GM23248 (cell line): ENCODE results near the gene PXDN. TPM values are rescaled to one million over a fixed set of nuclear protein-coding genes. Genes with fewer than 3 reads are reported as not detected.

Source experiments
- DNase-seq: peaks from one replicate; pipeline ENCODE4 v3.0.0-alpha.2; 2015
- H2AFZ ChIP-seq: fragments of 200-600 bp; sonication (generic); 2 replicates; pipeline ENCODE4 v1.6.1; 2016; ENCODE audit warnings: antibody characterized with exemption
- H3F3A ChIP-seq: fragments of 200-600 bp; sonication (generic); 2 replicates; pipeline ENCODE4 v1.6.1; 2016; ENCODE audit warnings: mild to moderate bottlenecking, antibody characterized with exemption, mixed run types; ENCODE audit not compliant: insufficient read depth
- H3K27ac ChIP-seq: fragments of 200-600 bp; sonication (generic); 2 replicates; pipeline ENCODE4 v1.5.1; 2016; ENCODE audit warnings: mild to moderate bottlenecking
- H3K27me3 ChIP-seq: fragments of 200-600 bp; sonication (generic); replicated peaks from 2 replicates; pipeline ENCODE4 v1.6.1; 2016; ENCODE audit warnings: mild to moderate bottlenecking; ENCODE audit not compliant: insufficient read depth
- H3K36me3 ChIP-seq: fragments of 200-600 bp; sonication (generic); 2 replicates; pipeline ENCODE4 v1.6.1; 2016; ENCODE audit warnings: low read depth, mild to moderate bottlenecking
- H3K4me1 ChIP-seq: fragments of 200-600 bp; sonication (generic); 2 replicates; pipeline ENCODE4 v1.6.1; 2016; ENCODE audit warnings: mild to moderate bottlenecking; ENCODE audit not compliant: insufficient read depth
- H3K4me2 ChIP-seq: fragments of 200-600 bp; sonication (generic); one replicate; pipeline ENCODE4 v1.6.1; 2016; ENCODE audit warnings: mild to moderate bottlenecking; ENCODE audit not compliant: unreplicated experiment
- H3K4me3 ChIP-seq: fragments of 200-600 bp; sonication (generic); 2 replicates; pipeline ENCODE4 v1.5.1; 2016; ENCODE audit warnings: mild to moderate bottlenecking
- H3K79me2 ChIP-seq: fragments of 200-600 bp; sonication (generic); 2 replicates; pipeline ENCODE4 v1.6.1; 2016; ENCODE audit warnings: mild to moderate bottlenecking; ENCODE audit not compliant: insufficient read depth
- H3K9ac ChIP-seq: fragments of 200-600 bp; sonication (generic); 2 replicates; pipeline ENCODE4 v1.6.1; 2016; ENCODE audit warnings: mild to moderate bottlenecking
- H3K9me2 ChIP-seq: fragments of 200-600 bp; sonication (generic); 2 replicates; pipeline ENCODE4 v1.6.1; 2016; ENCODE audit warnings: mixed run types, mild to moderate bottlenecking, moderate library complexity; ENCODE audit not compliant: insufficient read depth
- H3K9me3 ChIP-seq: fragments of 200-600 bp; sonication (generic); one replicate; pipeline ENCODE4 v1.6.1; 2017; ENCODE audit warnings: low read depth
- H4K20me1 ChIP-seq: fragments of 200-600 bp; sonication (generic); 2 replicates; pipeline ENCODE4 v1.6.0; 2016; ENCODE audit not compliant: insufficient read depth
- EZH2 ChIP-seq: fragments of 200-600 bp; sonication (generic); IDR thresholded peaks from 2 replicates; pipeline ENCODE4 v1.6.1; 2018; ENCODE audit warnings: antibody characterized with exemption, mild to moderate bottlenecking; ENCODE audit not compliant: insufficient read depth, poor library complexity, severe bottlenecking
- EZH2phosphoT487 ChIP-seq: fragments of 200-600 bp; sonication (generic); IDR thresholded peaks from 2 replicates; pipeline ENCODE4 v1.6.1; 2018; ENCODE audit warnings: antibody characterized with exemption, moderate library complexity, mild to moderate bottlenecking, low read depth; ENCODE audit not compliant: insufficient read depth
- WGBS, 2 experiments: methylation state at CpG; one replicate each; pipeline ENCODE4 v1.1.6; 2015 to 2017; ENCODE audit warnings: low lambda C conversion rate in 2 of 2, low coverage in 1 of 2; ENCODE audit errors: missing lambda C conversion rate in 2 of 2; 5-methylcytosine and 5-hydroxymethylcytosine counted together
- in situ Hi-C: fragments of 300-500 bp; cut with MboI; formaldehyde crosslinking; loops from 2 replicates; pipeline ENCODE4 v1.15.0; 2020
- polyA plus RNA-seq: library from polyadenylated mRNA; unstranded; fragments of >200 nt; fragmentation: Nextera tagmentation; extraction: Ambion mirVana; gene quantifications from 2 replicates; pipeline ENCODE4 v1.2.1, GENCODE V29; 2016
- total RNA-seq: library from RNA; depleted of rRNA; stranded (reverse); fragments of >200 nt; shearing (Covaris generic); gene quantifications from 2 replicates; pipeline ENCODE4 v1.2.3, GENCODE V29; 2014

The PXDN gene
- total and polyA plus RNA-seq, 2 experiments from 2014 or later, result 222 to 263 TPM

DNA sequence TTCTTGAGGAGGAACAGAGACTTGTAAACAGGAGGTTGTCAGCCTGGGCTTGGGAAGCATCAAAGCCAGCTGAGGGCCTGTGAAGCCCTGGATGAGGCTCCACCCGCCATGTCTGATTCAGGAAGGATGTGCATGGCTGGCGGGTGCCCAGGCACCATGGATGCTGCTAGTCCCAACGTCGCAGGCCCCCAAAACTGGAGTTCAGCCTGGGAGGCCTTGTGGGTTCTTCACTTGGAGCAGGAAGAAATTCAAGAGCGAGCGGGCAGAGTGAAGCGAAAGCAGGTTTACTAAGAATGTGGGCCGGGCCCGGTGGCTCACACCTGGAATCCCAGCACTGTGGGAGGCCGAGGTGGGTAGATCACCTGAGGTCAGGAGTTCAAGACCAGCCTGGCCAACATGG is 12.1 kb upstream of the PXDN start:
- WGBS, 2 experiments, result 80% methylated on average over 10 of the region's 10 CpGs
- H3K36me3 ChIP-seq, result no peaks in the 10 kb centered on the region
- DNase-seq, result no peak
- H3K27ac ChIP-seq, result no peak overlapping the region
- H3K9me3 ChIP-seq, result no peaks in the 10 kb centered on the region
- in situ Hi-C loops, result no loop called here
- peaks cover 14% of the 10 kb centered on the region; the same call in 1 of the 2 replicates for H3K27me3 ChIP-seq
- no peaks in the 10 kb centered on the region for H3K4me1 ChIP-seq
- H2AFZ ChIP-seq, result no peak overlapping the region
- no peak for TF ChIP-seq EZH2phosphoT487
- no peak for TF ChIP-seq EZH2
- H3K9ac ChIP-seq, result no peak overlapping the region
- no peak overlapping the region for H3K4me2 ChIP-seq
- no peaks in the 10 kb centered on the region for H3K79me2 ChIP-seq
- H3F3A ChIP-seq, result no peaks in the 10 kb centered on the region
- H3K4me3 ChIP-seq, result no peak overlapping the region
- H3K9me2 ChIP-seq, result no peaks in the 10 kb centered on the region
- no peaks in the 10 kb centered on the region for H4K20me1 ChIP-seq

DNA sequence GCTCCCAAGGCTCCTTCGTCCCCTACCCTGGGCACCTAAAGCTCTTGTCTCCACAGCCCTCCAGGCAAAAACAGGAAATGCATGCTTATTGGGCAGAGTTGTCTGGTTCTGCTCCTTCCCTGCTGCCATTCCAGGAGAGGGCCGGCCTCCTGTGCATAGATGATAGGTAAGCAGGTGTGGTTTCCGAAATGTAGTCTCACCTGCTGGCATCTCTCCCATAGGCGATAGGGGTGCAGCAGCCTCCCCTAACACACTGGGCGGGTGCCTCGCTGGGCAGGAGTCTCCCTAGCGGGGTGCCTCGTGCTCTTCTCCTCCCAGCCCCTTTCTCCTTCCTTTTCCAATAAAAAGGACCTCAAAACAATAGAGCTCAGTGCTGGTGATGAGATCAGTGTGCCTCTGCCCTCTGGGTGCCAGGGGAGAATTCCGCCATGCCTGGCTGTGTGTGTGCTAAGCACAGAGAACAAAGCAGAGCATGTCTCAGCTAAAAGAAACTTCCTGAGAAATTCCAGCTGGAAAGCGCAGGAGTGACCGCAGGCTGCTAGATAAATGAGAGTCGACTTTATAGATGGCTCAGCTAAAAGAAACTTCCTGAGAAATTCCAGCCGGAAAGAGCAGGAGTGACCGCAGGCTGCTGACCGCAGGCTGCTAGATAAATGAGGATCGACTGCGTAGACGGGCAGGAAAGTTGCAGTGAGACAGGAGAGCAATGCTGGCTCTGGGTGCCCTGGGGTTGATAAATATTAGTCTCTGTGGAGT is 11.3 kb upstream of the PXDN start:
- 82 to 83% methylated on average over 18 of the region's 18 CpGs for WGBS, 2 experiments
- DNase-seq, result no peak
- H3K27me3 ChIP-seq, result peaks cover 13% of the 10 kb centered on the region; the same call in 1 of the 2 replicates
- H3K9me3 ChIP-seq, result no peaks in the 10 kb centered on the region
- H3K27ac ChIP-seq, result no peak overlapping the region
- no peaks in the 10 kb centered on the region for H3K9me2 ChIP-seq
- H3K4me2 ChIP-seq, result no peak overlapping the region
- no peak for TF ChIP-seq EZH2phosphoT487
- TF ChIP-seq EZH2, result no peak
- H2AFZ ChIP-seq, result no peak overlapping the region
- no peaks in the 10 kb centered on the region for H4K20me1 ChIP-seq
- no peak overlapping the region for H3K4me3 ChIP-seq
- in situ Hi-C loops, result no loop called here
- no peaks in the 10 kb centered on the region for H3K36me3 ChIP-seq
- H3K79me2 ChIP-seq, result no peaks in the 10 kb centered on the region
- no peaks in the 10 kb centered on the region for H3F3A ChIP-seq
- H3K4me1 ChIP-seq, result no peaks in the 10 kb centered on the region
- H3K9ac ChIP-seq, result no peak overlapping the region

DNA sequence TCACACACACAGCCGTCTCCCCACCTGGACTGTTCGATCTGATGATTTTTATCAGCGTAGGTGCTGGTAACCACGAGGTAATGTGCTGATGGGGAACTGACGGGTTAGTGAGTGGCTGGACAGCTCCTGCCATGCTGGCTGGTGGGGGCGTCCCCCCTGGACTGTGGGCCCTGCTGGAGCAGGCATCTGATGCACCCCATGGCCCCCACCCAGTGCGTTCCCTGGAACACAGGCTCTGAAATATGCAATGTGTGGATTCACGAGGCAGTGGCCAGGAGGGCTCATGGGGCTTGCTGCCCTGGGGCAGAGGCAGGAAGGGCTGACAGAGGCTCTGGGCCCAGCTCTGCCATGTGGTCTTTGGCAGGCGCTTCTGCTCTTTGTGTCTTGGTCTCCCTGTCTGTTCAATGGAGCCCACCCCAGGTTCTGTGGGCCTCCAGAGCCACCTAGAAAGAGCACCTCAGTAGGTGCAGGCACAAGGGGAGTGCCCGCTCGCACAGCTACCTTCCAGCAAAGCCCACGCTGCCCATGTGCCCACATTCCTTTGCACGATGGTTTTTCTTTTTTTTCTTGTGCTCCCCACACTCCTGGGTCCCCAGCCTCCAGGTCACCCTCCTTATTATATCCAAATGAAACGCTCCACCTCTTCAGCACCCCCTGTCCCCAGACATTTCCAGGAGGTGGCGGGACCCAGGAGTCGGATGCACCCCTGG is 10.3 kb upstream of the PXDN start:
- no peak overlapping the region for H3K4me2 ChIP-seq
- H3K4me3 ChIP-seq, result no peak overlapping the region
- no peak overlapping the region for H2AFZ ChIP-seq
- no peaks in the 10 kb centered on the region for H3K4me1 ChIP-seq
- no peak overlapping the region for H3K9ac ChIP-seq
- TF ChIP-seq EZH2phosphoT487 (no peak), EZH2 (no peak)
- H3K36me3 ChIP-seq, result no peaks in the 10 kb centered on the region
- H3K27ac ChIP-seq, result no peak overlapping the region
- H3K27me3 ChIP-seq, result 0 out of 2 replicates have a peak, but pooled peaks cover 8% of the 10 kb centered on the region
- DNase-seq, result no peak
- H3F3A ChIP-seq, result no peaks in the 10 kb centered on the region
- 75 to 84% methylated on average over 16 of the region's 16 CpGs for WGBS, 2 experiments
- no peaks in the 10 kb centered on the region for H3K79me2 ChIP-seq
- no peaks in the 10 kb centered on the region for H3K9me2 ChIP-seq
- no peaks in the 10 kb centered on the region for H4K20me1 ChIP-seq
- no peaks in the 10 kb centered on the region for H3K9me3 ChIP-seq
- in situ Hi-C loops, result no loop called here

DNA sequence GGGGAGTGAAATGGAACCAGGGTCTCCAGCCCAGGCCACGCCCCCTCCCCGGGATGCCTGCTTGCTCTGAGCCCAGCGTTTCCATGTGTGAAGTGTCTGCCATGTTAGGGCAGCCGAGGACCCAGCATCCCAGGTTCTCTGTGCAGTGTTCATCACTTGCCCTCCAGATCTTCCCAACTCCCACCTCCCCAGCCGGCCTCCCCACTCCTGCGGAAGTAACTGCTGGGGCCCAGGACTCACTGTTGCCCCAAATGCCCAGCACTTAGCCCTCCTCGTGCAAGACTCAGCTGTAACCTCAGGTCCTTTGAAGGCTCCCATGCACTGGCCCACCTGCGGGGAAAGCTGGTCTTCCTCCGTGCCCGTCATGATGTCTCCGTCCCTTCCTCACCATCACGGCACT is 9.7 kb upstream of the PXDN start:
- TF ChIP-seq EZH2, result no peak
- TF ChIP-seq EZH2phosphoT487, result no peak
- no peaks in the 10 kb centered on the region for H3K4me1 ChIP-seq
- no peak overlapping the region for H2AFZ ChIP-seq
- 74% methylated on average over 12 of the region's 12 CpGs for WGBS, 2 experiments
- no peak overlapping the region for H3K27ac ChIP-seq
- no peak overlapping the region for H3K4me3 ChIP-seq
- no peak overlapping the region for H3K9ac ChIP-seq
- in situ Hi-C loops, result no loop called here
- DNase-seq, result no peak
- H3F3A ChIP-seq, result no peaks in the 10 kb centered on the region
- H3K9me2 ChIP-seq, result no peaks in the 10 kb centered on the region
- H3K79me2 ChIP-seq, result no peaks in the 10 kb centered on the region
- H3K4me2 ChIP-seq, result no peak overlapping the region
- H3K27me3 ChIP-seq, result 0 out of 2 replicates have a peak, but pooled peaks cover 8% of the 10 kb centered on the region
- H3K36me3 ChIP-seq, result no peaks in the 10 kb centered on the region
- no peaks in the 10 kb centered on the region for H3K9me3 ChIP-seq
- H4K20me1 ChIP-seq, result no peaks in the 10 kb centered on the region
